ENCODE data around the gene COG4.

COG4 gene

GRCh38 chr16:70523076-70523742, at the start of gene COG4:
COG4 (minus strand) TSS chr16:70523554; CDS start chr16:70523543, 11 bp downstream.
- peak within 1 kb of the TSS; percentile 83 for H3K27ac ChIP-seq

GRCh38 chr16:70572926-70573270, 49.5 kb upstream of the COG4 start:
- no peak for TF ChIP-seq CTCF (conservative IDR thresholded peaks at IDR 0.05; ENCODE audit: low read depth)
- H3K27ac ChIP-seq = no peak overlapping the region
- no peak for DNase-seq (ENCODE audit: low spot score)
- ChIA-PET CTCF (no interaction called here), POLR2A (ENCODE audit: low non-redundant PET) (no interaction called here)

More at GRCh38 chr16:70523076-70523742, at the start of gene COG4:
- ChIA-PET CTCF (interaction anchor here (0.6 to 1.2 kb wide), 2 partner anchors 14 to 40 kb away, joined by 5 to 6 read pairs; no protein-coding TSS in a partner anchor), POLR2A (ENCODE audit: low non-redundant PET) (interaction anchor here (0.6 kb wide), 2 partner anchors 129 to 223 kb away, joined by 3 read pairs; no protein-coding TSS in a partner anchor)
- peak; percentile 89 for DNase-seq (ENCODE audit: low spot score)
- no peak for TF ChIP-seq CTCF (conservative IDR thresholded peaks at IDR 0.05; ENCODE audit: low read depth)

GRCh38 chr16:70572050-70572925, 48.9 kb upstream of the COG4 start:
- CTCF ChIA-PET = no interaction called here
- no peak for TF ChIP-seq CTCF (conservative IDR thresholded peaks at IDR 0.05; ENCODE audit: low read depth)
- POLR2A ChIA-PET (ENCODE audit: low non-redundant PET) = no interaction called here
- DNase-seq (ENCODE audit: low spot score) = no peak
- H3K27ac ChIP-seq = no peak overlapping the region

- DNase-seq (ENCODE audit: low spot score) = no peak
- POLR2A ChIA-PET (ENCODE audit: low non-redundant PET) = no interaction called here
- CTCF ChIA-PET = no interaction called here
- no peak overlapping the region for H3K27ac ChIP-seq
- TF ChIP-seq CTCF (conservative IDR thresholded peaks at IDR 0.05; ENCODE audit: low read depth) = no peak
These were observed 48.3 kb upstream of the COG4 start for GRCh38 chr16:70571623-70572022.

GRCh38 chr16:70570967-70571570, 47.7 kb upstream of the COG4 start:
- no peak for TF ChIP-seq CTCF (conservative IDR thresholded peaks at IDR 0.05; ENCODE audit: low read depth)
- ChIA-PET CTCF (no interaction called here), POLR2A (ENCODE audit: low non-redundant PET) (no interaction called here)
- no peak overlapping the region for H3K27ac ChIP-seq
- no peak for DNase-seq (ENCODE audit: low spot score)

GRCh38 chr16:70569752-70570151, 46.4 kb upstream of the COG4 start:
- no peak overlapping the region for H3K27ac ChIP-seq
- no peak for TF ChIP-seq CTCF (conservative IDR thresholded peaks at IDR 0.05; ENCODE audit: low read depth)
- DNase-seq (ENCODE audit: low spot score) = no peak
- POLR2A ChIA-PET (ENCODE audit: low non-redundant PET) = no interaction called here
- CTCF ChIA-PET = interaction anchor here (0.6 kb wide), 1 partner anchor 98 kb away, joined by 3 read pairs; no protein-coding TSS in a partner anchor

Measured in RWPE1 (cell line).